ENCODE measurements around the gene SSPN.

SSPN gene

DNA sequence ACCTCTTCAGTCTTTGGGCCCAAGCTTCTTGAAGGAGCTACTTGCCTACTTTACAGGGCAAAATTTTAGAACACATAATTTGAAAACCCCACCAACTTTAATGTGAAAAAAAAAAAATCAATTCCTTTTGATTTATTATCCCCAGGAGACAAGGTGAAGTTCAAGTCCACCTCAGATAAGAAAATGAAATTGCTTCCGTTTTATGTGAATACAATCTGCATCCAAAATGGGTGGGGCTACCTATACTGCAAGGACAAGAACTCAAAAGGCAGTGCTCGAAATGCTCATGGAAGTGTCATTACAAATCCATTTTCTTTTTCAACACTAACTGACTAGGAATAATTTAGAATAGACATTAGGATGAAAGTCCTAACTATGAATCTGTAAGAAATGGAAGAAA, 45.7 kb downstream of the SSPN start:
- TF ChIP-seq, protein P1, sequence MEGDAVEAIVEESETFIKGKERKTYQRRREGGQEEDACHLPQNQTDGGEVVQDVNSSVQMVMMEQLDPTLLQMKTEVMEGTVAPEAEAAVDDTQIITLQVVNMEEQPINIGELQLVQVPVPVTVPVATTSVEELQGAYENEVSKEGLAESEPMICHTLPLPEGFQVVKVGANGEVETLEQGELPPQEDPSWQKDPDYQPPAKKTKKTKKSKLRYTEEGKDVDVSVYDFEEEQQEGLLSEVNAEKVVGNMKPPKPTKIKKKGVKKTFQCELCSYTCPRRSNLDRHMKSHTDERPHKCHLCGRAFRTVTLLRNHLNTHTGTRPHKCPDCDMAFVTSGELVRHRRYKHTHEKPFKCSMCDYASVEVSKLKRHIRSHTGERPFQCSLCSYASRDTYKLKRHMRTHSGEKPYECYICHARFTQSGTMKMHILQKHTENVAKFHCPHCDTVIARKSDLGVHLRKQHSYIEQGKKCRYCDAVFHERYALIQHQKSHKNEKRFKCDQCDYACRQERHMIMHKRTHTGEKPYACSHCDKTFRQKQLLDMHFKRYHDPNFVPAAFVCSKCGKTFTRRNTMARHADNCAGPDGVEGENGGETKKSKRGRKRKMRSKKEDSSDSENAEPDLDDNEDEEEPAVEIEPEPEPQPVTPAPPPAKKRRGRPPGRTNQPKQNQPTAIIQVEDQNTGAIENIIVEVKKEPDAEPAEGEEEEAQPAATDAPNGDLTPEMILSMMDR (IDR thresholded peaks at IDR 0.05; ENCODE audit: borderline replicate concordance, extremely low read depth, low read length, poor library complexity, severe bottlenecking) = no peak
- TF ChIP-seq EZH2 (IDR thresholded peaks at IDR 0.05; ENCODE audit: borderline replicate concordance, low read depth, low read length, severe bottlenecking) = no peak
- H3K27me3 ChIP-seq (ENCODE audit: insufficient read depth, low read length, poor library complexity) = peaks cover 16% of the 10 kb centered on the region
- H3K36me3 ChIP-seq (ENCODE audit: insufficient read depth, low read length) = no peaks in the 10 kb centered on the region
- H3K4me3 ChIP-seq (ENCODE audit: low read depth in 1 of 2, low read length in 2 of 2) = no peak overlapping the region
- no peaks in the 10 kb centered on the region for H3K79me2 ChIP-seq (ENCODE audit: insufficient read depth, low read length)
- no peaks in the 10 kb centered on the region for H4K20me1 ChIP-seq (ENCODE audit: insufficient read depth, low read length)
- no peaks in the 10 kb centered on the region for H3K4me1 ChIP-seq (ENCODE audit: insufficient read depth, low read length)
- no peak overlapping the region for H2AFZ ChIP-seq (ENCODE audit: low read depth, low read length)
- no peak for DNase-seq
- no peak for ATAC-seq (ENCODE audit: insufficient read depth, low read depth)
- H3K9ac ChIP-seq (ENCODE audit: low read depth, low read length) = no peak overlapping the region
- H3K27ac ChIP-seq (ENCODE audit: low read length) = no peak overlapping the region
- H3K9me3 ChIP-seq (ENCODE audit: insufficient read depth, low read length, severe bottlenecking) = no peaks in the 10 kb centered on the region
- no peak overlapping the region for H3K4me2 ChIP-seq (ENCODE audit: insufficient read depth, low read length)

DNA sequence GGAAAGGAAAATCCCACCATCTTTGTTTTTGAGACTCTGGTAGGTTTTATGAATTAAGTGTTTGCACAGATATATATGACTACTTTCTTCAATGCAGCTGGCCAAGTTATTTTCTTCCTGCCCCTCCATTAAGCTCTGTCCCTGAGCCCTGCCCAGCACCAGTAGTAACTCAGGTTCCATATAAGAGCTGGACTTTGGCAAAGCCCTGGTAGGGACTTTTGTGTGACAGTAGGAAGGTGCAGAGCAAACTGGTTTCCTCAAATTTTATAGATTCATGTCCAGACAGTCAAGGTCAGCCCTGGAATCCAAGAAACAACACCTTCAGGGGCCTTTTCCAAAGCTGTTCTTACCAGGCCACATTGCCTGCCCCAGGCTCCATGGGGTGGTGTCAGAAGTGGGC, 47.3 kb downstream of the SSPN start:
- H3K9ac ChIP-seq (ENCODE audit: low read depth, low read length) = no peak overlapping the region
- peaks cover 18% of the 10 kb centered on the region for H3K27me3 ChIP-seq (ENCODE audit: insufficient read depth, low read length, poor library complexity)
- no peak overlapping the region for H3K27ac ChIP-seq (ENCODE audit: low read length)
- H3K4me1 ChIP-seq (ENCODE audit: insufficient read depth, low read length) = no peaks in the 10 kb centered on the region
- TF ChIP-seq EZH2 (IDR thresholded peaks at IDR 0.05; ENCODE audit: borderline replicate concordance, low read depth, low read length, severe bottlenecking) = no peak
- TF ChIP-seq, protein P1 (IDR thresholded peaks at IDR 0.05; ENCODE audit: borderline replicate concordance, extremely low read depth, low read length, poor library complexity, severe bottlenecking) = no peak
- no peaks in the 10 kb centered on the region for H3K36me3 ChIP-seq (ENCODE audit: insufficient read depth, low read length)
- H3K9me3 ChIP-seq (ENCODE audit: insufficient read depth, low read length, severe bottlenecking) = no peaks in the 10 kb centered on the region
- ATAC-seq (ENCODE audit: insufficient read depth, low read depth) (no peak), DNase-seq (no peak)
- no peak overlapping the region for H2AFZ ChIP-seq (ENCODE audit: low read depth, low read length)
- no peak overlapping the region for H3K4me2 ChIP-seq (ENCODE audit: insufficient read depth, low read length)
- no peak overlapping the region for H3K4me3 ChIP-seq (ENCODE audit: low read depth in 1 of 2, low read length in 2 of 2)
- H4K20me1 ChIP-seq (ENCODE audit: insufficient read depth, low read length) = no peaks in the 10 kb centered on the region
- H3K79me2 ChIP-seq (ENCODE audit: insufficient read depth, low read length) = no peaks in the 10 kb centered on the region

DNA sequence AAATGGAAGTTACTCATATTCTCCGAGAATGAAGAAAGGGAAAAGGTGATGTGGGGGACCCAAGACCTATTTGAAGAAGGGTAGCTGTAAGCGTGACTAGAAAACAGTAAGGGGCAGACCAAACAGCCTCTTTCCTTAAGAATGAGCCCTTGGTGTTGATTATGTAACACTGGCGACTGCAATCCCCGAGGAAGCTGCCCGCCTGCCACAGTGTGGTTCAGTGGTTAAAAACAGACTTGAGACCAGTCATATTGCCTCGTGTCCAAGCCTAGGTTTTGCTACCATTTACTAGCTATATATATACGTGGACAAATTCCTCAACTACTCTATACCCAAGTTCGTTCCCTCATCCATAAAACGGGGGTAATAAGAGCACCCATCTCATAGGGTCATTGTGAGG, 49.1 kb downstream of the SSPN start:
- DNase-seq (no peak), ATAC-seq (ENCODE audit: insufficient read depth, low read depth) (no peak)
- Histone ChIP-seq H3K4me2 (ENCODE audit: insufficient read depth, low read length) (no peak overlapping the region), H3K79me2 (ENCODE audit: insufficient read depth, low read length) (no peaks in the 10 kb centered on the region), H3K4me1 (ENCODE audit: insufficient read depth, low read length) (no peaks in the 10 kb centered on the region), H3K36me3 (ENCODE audit: insufficient read depth, low read length) (no peaks in the 10 kb centered on the region), H4K20me1 (ENCODE audit: insufficient read depth, low read length) (no peaks in the 10 kb centered on the region), H3K27ac (ENCODE audit: low read length) (no peak overlapping the region), H3K9me3 (ENCODE audit: insufficient read depth, low read length, severe bottlenecking) (no peaks in the 10 kb centered on the region), H3K9ac (ENCODE audit: low read depth, low read length) (no peak overlapping the region), H3K4me3 (ENCODE audit: low read depth in 1 of 2, low read length in 2 of 2) (no peak overlapping the region), H2AFZ (ENCODE audit: low read depth, low read length) (no peak overlapping the region), H3K27me3 (ENCODE audit: insufficient read depth, low read length, poor library complexity) (peaks cover 13% of the 10 kb centered on the region)
- TF ChIP-seq EZH2 (IDR thresholded peaks at IDR 0.05; ENCODE audit: borderline replicate concordance, low read depth, low read length, severe bottlenecking) = no peak
- TF ChIP-seq, protein P1 (IDR thresholded peaks at IDR 0.05; ENCODE audit: borderline replicate concordance, extremely low read depth, low read length, poor library complexity, severe bottlenecking) = no peak
